Umbilical cord (tissue), 2 donors: Measurements from ENCODE around the gene PREB. TPM values are rescaled to one million over a fixed set of nuclear protein-coding genes. Genes with fewer than 3 reads are reported as not detected.

Experiments used
- DNase-seq: peaks from one replicate; pipeline ENCODE4 v3.0.0-alpha.2; 2015; ENCODE audit warnings: low spot score
- total RNA-seq: library from RNA; depleted of rRNA; stranded (reverse); fragments of >200 nt; gene quantifications from one replicate; pipeline ENCODE4 v1.2.3, GENCODE V29; 2014; ENCODE audit warnings: low replicate concordance; ENCODE audit not compliant: insufficient read depth

The PREB gene
- total RNA-seq, 1 donor from 2014 or later = 20.2 TPM

DNA sequence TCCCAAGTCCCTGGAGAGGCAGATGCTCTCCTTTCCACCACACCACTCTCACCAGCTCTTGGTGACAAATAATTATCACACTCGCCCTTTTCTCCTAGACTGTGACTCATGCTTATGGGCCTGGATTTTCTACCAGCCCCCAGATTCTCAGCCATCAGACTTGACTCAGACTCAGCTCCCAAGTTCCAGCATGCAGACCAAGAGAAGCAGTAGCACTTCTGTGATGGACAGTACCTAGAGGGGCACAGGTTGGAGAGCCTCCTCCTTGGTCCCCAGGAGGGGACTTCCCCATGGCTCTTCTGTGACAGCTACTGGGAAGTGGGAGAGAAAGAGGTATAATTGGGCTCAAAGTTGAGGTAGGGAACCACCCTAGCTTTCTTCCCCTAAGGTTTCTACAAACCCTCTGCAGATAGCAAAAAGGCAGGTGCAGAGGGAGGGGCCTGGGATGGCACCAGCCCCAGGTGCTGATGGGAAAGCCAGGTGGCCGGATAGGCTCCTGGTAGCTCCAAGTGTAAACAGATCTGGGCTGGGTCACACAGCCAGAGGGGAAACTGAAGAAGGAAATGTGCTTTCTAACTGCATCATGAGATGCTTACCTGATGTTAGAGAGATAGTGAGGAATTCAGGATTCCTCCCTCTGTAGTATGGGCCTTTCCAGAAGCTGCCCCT lies 18.5 kb upstream of the PREB start:
- DNase-seq = no peak

DNA sequence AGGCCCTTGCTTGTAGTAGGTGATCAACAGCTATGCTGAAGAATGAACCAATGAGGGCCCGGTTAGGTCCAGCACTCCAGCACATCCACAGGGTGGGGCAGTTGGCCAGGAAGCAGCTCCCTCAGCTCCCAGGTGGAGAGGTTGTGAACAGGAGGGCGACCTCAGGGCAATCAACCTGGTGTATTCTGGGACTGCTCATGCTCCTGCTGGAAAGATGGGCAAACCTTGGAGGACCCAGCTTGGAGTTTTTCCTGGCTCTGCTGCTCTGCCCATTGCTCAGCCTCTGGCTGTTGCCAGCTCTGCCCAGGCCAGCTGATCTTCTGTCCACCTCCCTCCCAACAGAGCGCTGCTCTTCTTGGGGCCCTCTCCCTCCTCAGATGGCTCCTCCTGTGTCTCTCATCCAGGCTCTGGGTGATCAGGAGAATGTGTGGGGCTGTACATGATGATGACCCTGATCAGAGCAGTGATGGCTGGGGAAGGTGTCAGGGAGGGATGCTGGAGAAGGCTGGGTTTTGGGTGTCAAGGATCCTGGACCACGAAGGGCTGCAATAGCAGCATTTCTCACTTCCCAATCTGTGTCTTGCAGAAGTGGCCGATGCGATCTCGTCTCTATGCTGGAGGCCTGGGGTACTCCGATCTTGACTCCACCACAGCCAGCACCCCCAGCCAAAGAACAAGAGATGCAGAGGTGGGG lies 17.8 kb upstream of the PREB start:
- no peak for DNase-seq

DNA sequence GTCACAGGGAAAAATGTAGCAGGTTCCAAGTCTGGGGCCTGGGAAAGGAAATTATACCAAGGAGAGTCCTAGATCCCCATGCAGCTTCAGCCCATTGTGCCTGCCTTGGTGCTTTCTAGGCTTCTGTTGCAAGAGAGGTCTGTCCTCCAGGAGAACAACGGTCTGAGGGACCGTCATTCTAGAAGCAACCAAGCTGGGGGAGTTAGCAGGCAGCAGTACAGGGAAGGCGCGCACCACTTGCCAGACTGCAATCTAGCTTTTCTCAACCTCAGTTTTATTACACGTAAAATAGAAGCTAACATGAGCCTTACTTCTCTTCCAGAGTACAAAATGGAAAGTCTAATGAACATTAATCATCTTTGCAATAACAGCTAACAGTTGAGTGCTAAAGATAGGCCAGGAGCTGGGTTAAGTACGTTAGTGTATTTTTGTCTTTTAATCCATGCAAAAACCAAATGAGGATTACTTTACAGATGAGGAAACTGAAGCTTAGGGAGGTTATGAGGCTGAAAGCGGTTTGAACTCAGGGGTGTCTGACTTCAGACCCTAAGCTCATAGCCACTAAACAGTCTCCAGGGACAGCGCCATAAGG lies 16.3 kb upstream of the PREB start:
- no peak for DNase-seq

DNA sequence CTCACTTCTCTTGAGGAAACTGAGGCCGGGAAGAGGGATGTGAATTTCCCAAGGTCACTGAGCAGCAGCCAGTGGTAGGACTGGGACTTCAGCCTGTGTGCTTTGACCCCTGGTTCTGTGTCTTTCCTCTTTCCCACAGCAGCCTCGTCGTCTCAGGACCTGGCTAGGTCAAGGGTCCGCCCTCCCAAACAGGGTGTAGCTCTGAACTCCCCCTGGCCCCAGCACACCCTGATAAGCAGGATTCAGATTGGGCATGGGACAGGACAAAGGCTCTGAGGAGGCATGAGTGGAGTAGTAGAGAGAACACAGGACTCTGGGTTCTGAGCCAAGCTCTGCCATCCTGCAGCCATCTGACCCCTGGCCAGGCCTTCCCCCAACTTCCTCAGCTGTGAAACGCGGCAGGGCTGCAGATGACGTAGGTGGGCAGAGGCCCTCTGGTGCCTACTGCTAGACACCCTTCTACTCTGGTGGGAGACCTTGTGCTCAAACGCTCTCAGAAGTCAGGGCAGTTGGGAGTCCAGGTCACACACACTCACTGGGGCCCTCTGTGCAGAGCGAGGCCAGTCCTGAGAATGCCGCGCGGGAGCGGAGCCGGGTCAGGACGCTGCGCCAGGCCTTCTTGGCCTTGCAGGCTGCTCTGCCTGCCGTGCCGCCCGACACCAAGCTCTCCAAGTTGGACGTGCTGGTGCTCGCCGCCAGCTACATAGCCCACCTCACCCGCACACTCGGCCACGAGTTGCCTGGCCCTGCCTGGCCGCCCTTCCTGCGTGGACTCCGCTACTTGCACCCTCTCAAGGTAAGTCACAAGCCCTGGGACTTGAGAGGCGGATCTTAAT lies 15.4 kb upstream of the PREB start:
- DNase-seq = no peak

DNA sequence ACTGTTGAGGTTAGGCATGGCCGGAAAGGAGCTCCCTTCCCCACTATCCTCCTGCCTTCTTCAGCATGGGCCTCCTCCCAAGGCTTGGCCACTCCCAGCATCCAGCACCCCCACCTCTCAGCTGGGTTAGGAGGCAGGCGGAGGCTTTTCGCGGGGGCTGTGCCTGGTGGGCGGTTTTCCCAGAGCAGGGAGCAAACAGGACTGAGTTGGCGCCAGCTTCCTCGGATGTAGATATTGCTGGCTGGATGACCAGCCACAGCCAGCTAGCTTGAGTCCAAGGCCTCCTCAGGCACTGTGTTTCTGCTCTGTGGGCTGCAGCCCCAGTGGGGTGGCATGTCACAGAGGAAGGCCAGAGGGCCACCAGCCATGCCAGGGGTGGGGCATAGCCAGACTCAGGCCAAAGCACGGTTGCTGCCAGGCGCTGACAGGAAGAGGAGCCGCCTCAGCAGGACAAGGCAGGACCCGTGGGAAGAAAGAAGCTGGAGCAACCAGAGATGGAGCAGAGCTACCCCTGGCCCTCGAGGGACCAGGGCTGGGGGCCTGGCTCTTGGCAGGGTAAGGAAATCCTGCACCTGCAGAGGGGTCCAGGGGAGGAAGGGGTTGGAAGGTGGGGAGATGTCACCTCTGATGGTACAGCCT lies 14.5 kb upstream of the PREB start, which contains the start of gene TCF23:
TCF23 (plus strand) TSS at position 204 of the 639 bp plus-strand sequence; CDS start at position 334, 130 bp downstream.
- DNase-seq = no peak

DNA sequence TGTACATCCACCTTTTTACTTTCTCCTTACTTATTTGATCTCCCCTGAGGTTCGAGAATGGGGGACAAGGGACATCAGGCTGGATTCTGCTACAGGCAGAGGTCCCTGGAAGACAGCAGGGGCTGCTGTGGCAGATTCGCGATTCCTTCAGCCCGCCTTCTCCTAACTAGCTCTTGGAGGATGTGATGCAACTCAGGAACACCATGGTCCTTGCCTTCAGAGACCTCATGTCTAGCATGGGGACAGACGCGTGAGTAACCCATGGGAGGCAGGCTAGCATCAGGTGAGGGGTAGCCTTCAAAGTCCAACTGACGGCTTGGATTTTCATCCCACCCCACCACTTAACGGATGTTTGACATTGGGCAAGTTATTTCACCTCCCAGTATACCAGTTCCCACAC lies 13.5 kb upstream of the PREB start:
- DNase-seq = no peak

DNA sequence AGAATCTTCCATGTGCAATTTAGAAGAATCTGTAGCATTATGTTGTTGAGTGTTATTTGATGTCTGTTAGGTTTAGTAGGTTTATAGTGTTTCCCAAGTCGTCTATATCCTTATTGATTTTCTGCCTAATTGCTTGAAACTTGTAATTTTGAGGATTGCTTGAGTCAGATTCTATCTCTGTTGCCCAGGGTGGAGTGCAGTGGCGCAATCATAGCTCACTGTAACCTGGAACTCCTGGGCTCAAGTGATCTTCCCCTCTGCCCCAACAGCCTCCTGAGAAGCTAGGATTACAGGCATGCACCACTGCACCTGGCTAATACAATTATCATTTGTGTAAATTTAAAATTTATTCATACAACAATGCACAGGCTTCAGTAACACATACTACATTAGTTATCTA lies 11.2 kb upstream of the PREB start:
- no peak for DNase-seq

DNA sequence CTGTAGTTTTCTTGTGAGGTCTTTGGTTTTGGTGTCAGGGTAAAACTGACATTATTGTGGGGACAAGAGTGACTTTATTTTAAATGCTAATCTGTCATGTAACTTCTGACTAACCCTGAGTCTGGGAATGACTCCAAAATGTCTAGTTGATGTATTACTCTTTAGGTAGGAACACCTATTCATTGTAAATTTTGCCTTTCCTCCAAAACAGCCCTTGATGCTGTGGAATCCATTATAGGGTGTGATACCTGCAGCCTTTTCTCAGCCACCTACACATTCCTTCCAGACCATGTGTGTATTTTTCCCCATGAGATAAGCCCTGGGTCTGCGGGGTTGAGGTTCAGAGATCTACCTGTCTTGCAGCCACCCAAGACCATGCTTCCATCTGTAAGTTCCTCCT lies 8.8 kb upstream of the PREB start:
- DNase-seq = no peak

DNA sequence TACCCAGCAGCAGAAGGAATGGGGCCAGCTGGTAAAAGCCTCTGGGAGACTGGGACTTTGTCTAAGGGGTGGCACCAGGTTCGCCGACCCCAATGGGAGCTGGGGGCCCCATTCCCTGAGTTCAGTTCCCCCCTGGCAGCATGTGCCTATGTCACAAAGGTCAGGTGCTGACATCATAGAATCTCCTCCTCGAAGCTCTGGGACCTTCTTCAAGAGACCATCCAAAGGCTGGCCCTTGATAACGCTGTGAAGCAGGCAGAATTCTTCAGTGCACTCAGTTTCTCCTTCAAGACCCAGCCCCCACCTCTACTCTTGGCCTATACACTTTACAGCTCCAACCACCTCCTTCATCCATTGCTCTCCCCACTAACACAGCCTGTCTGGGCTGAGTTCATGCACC lies 4.9 kb upstream of the PREB start, which contains the start of gene PRR30:
PRR30 (minus strand) TSS at position 101 of the 400 bp plus-strand sequence. CDS start 1,081 bp downstream, outside the sequence.
- no peak for DNase-seq

DNA sequence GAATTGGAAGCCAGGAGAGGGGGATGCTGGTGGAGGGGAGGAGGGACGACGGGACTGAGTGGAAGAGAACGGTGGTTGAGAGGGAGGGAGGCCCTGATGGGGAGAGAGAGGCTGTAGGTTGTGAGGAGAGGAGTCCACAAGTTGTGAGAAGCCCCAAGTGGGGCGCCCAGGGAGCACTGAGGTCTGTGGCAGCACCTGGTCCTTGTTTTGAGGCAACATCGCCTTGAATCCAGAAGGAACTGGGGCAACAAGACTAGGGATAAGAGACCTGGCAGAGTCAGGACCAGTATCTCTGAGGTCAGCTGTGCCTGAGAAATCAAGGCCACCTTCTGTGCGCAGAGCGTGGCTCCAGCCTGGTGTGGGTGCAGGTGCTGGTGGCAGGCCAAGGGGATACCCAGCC lies 3.7 kb upstream of the PREB start:
- DNase-seq = no peak

DNA sequence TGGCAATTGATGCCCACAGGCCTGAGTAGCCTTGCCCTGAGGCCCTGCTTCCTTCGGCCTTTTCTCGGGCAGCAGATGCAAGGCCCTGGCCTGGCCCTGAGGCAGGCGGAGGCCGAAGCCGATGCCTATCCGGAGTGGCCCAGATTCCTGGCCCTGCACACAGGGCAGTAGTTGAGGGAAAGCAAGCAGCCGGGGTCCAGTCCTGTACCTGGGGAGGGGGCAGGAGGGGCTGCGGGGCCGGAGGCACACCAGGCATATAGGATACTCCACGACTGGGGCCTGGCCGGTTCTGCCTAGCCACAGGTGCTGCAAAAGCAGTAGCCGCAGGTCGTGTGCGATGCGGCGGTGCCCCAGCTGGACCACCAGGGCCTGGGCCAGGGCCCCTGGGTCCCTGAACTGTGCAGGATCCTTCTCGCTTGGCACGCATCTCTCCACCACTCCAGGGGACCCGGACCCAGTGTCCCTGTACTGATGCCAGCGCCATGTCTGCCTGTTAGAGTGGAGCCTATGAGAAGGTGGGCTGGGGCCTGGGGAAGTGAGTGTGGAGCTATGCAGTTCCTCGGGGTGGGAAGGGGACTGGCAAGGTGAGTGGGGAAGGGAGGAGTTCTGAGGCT lies 3.0 kb upstream of the PREB start:
- no peak for DNase-seq

DNA sequence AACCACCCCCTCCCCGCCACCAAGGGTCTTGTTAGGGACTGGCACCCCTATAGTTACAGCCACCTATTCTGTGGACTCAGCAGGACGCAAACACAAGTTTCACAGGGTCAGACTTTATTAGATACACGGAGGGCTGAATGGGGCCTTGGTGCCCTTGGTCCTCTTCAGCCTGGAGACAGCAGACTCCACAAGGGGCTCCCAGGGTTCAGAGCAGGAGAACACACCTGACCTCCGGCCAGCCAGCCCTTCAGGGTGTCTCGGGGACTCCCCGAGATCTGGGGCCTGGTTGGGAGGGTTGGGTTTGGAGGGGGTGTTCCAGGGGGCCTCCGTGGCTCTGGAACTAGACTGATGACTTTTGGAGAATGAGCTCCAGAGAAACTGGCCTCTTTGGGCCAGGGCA lies 2.3 kb upstream of the PREB start:
- no peak for DNase-seq

DNA sequence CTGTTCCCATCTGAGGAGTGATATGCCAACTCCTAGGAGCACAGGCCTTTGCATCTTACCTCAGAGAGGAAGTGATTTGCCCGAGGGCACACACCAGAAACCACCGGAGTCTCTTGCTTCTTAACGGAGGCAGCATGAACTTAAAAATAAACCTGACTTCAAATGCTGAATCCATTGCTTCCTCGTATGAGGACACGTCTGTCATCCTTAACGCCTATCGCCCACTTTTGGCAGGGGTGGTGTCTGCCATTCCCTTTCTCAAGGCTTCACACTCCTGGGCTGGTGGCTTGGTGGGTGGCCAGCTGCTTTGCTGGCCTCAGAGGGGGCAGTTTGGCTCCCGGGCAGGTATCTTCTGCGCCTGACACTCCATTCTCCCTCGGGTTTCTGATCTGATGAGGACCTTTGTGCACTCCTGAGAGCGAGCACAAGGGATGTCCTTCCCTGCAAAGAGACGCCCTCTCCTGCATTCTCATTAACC lies 1.1 kb upstream of the PREB start:
- DNase-seq = no peak

DNA sequence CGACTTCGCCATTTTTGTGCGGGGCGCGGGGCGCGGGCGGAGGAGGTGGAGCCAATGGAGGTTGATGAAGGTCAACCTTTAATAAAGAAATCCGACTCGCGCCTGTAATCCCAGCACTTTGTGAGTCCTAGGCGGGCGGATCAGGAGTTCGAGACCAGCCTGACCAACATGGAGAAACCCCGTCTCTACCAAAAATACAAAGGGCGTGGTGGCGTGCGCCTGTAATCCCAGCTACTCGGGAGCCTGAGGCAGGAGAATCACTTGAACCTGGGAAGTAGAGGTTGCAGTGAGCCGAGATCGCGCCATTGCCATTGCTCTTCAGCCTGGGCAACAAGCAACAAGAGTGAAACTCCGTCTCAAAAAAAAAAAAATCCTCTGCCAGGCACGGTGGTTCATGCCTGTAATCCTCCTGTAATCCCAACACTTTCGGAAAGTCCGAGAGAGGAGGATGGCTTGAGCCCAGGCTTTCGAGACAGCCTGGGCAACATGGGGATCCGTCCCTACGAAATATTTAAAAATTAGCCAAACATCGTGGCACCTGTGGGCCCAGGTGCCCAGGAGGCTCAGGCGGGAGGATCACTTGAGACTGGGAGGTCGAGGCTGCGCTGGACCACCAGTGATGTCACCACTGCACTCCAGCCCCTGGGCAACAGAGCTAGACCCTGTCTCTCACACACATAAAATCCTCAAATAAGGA lies 493 bp upstream of the PREB start:
- no peak for DNase-seq

DNA sequence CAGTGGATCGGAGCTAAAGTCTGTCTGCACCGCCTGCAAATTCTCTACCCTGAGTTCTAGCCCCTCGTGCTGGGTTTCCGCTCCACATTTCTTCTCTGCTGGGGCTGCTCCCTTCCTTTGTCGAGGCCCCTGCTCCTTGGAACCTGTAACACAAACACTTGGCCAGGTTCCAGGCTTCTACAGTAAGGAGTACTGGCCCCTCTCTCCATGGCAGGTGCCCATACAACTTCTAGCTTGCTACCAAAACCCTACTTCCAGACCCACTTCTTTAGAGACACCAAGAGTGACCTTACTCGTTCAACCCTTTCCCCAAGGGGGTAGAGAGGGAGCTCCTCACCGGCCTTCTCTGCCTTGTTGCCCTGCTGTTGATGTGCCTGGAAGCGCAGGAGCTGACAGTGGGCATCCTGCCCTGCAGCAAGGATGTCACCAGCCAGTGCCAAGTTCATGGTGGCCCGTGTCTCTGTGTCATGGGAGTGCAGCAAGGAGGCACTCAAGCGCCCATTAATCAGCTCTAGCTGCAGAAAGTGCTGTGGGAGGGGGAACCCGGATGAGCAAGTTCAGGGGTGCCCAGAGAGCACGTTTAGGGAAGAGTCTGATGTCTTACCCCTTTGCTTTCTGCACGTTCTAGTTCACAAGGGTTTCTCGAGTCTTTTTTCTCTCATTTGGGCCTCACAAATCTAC lies 1.1 kb downstream of the PREB start:
- DNase-seq = no peak

DNA sequence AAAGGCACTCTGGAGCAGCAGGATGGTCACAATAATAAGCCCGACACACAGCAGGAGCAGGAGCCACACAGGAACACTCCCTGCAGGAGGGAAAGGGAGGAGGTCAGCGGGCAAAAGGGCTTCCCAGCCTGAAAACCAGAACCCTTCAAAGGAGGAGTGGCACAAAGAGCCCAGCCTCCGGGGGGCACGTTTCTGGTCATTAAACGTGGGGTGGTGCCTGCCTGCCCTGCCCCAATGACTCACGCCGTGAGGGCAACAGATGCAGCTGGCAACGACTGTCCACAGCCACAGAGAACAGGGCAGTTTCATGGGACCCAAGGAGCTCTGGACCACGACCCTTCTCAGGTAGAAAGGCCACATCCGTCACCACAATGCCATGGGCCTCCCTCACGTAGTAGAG lies 3.0 kb downstream of the PREB start:
- no peak for DNase-seq

DNA sequence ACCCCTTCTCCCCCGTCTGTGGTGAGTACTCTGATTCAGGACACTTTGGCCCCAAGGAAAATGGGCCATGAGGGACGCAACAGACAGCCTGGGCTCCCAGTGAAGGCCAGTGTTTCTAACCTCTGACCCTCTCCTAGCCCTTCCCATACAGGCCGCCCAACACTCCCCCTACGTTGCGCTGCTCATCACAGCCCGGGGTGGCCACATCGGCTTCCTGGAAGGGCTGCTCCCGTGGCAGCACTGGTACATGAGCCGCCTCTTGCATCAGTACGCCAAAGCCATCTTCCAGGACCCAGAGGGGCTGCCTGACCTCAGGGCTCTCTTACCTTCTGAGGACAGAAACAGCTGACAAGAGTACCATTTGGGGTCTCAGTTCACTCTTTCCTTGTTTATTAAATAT lies 4.0 kb downstream of the PREB start:
- no peak for DNase-seq

DNA sequence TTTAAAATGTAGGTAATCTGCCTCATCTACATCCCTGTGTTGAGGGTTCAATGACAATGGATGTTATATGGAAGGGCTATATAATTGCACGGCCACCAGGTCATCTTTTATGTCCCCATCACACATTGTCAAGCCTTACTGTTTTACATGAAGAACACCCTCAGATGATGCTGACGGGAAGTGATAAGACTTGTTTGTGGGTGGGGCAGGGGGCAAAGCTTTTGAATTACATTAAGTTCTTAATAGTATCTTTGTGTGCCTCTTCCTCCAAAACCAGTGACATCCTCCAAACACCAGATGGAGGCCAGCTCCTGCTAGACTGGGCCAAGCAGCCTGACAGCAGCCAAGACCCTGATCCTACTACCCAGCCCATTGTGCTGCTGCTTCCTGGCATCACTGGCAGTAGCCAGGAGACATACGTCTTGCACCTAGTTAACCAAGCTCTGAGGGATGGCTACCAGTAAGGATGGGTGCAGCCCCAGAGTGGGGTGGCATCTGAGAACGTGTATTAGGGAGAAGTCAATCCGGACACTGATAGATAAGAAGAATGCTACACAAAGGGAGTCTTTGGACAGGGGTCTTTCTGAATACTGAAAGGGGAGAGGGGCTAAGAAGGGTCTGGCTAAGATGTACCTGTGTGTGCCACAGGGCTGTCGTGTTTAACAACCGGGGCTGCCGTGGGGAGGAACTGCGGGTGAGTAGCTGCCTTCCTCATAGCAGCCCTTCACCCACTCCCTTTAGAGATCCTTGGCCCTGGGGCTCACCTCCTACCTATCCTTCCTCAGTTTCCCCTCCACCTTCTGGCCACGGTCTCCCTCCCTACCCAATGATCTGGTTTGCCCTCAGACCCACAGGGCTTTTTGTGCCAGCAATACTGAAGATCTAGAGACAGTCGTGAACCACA lies 5.5 kb downstream of the PREB start:
- no peak for DNase-seq
